Nephron progenitor cell (in vitro differentiated cells): ENCODE data around the gene PPFIBP2.

Experiments used
- DNase-seq: peaks from one replicate; pipeline ENCODE4 v3.0.0; 2021
- H3K27ac Mint-ChIP-seq: 2 replicates; pipeline ENCODE4 v1.8.0; 2021; ENCODE audit warnings: mild to moderate bottlenecking, moderate library complexity, mixed read lengths
- H3K27me3 Mint-ChIP-seq: 2 replicates; pipeline ENCODE4 v1.8.0; 2021; ENCODE audit warnings: mild to moderate bottlenecking, low read depth, mixed read lengths; ENCODE audit not compliant: poor library complexity
- H3K36me3 Mint-ChIP-seq: 2 replicates; pipeline ENCODE4 v1.8.0; 2021; ENCODE audit warnings: low read depth, mixed read lengths
- H3K4me1 Mint-ChIP-seq: 2 replicates; pipeline ENCODE4 v1.8.0; 2021; ENCODE audit warnings: mixed read lengths
- H3K4me3 Mint-ChIP-seq: 2 replicates; pipeline ENCODE4 v1.8.0; 2021; ENCODE audit warnings: mild to moderate bottlenecking, moderate library complexity, mixed read lengths
- H3K9me3 Mint-ChIP-seq: 2 replicates; pipeline ENCODE4 v1.8.0; 2021; ENCODE audit warnings: mild to moderate bottlenecking, moderate library complexity, mixed read lengths
- TF ChIP-seq, protein P1 (sequence below): fragments of 200-600 bp; sonication (generic); IDR thresholded peaks from 2 replicates; pipeline ENCODE4 v1.5.0; 2021; ENCODE audit warnings: antibody characterized with exemption

PPFIBP2 gene

DNA sequence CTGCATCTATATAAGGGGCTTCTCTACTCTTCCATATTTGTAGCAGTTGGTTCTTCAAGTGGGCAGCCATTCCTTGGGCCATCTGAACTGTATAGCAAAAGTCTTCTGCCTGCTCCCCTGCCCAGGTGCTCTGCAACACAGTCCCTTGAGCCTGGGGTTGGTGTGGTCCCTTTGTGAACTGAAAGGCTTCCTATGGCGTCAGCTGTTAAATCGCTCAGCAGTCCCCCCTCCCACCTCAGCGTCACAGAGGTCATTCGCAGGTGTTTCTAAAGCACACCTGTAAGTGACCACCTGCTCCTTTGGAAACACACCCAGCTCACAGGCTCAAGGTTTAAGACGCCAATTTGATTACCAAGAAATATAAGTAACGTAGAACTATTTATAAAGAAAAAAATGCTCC lies 122.6 kb downstream of the PPFIBP2 start:
- H3K27me3 Mint-ChIP-seq: no peaks in the 10 kb centered on the region
- no peaks in the 10 kb centered on the region for H3K9me3 Mint-ChIP-seq
- H3K27ac Mint-ChIP-seq: no peak overlapping the region
- no peak for DNase-seq
- peaks cover 5% of the 10 kb centered on the region for H3K4me1 Mint-ChIP-seq
- no peak overlapping the region for H3K4me3 Mint-ChIP-seq
- H3K36me3 Mint-ChIP-seq: peaks cover 55% of the 10 kb centered on the region
- TF ChIP-seq, protein P1, sequence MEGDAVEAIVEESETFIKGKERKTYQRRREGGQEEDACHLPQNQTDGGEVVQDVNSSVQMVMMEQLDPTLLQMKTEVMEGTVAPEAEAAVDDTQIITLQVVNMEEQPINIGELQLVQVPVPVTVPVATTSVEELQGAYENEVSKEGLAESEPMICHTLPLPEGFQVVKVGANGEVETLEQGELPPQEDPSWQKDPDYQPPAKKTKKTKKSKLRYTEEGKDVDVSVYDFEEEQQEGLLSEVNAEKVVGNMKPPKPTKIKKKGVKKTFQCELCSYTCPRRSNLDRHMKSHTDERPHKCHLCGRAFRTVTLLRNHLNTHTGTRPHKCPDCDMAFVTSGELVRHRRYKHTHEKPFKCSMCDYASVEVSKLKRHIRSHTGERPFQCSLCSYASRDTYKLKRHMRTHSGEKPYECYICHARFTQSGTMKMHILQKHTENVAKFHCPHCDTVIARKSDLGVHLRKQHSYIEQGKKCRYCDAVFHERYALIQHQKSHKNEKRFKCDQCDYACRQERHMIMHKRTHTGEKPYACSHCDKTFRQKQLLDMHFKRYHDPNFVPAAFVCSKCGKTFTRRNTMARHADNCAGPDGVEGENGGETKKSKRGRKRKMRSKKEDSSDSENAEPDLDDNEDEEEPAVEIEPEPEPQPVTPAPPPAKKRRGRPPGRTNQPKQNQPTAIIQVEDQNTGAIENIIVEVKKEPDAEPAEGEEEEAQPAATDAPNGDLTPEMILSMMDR: no peak

DNA sequence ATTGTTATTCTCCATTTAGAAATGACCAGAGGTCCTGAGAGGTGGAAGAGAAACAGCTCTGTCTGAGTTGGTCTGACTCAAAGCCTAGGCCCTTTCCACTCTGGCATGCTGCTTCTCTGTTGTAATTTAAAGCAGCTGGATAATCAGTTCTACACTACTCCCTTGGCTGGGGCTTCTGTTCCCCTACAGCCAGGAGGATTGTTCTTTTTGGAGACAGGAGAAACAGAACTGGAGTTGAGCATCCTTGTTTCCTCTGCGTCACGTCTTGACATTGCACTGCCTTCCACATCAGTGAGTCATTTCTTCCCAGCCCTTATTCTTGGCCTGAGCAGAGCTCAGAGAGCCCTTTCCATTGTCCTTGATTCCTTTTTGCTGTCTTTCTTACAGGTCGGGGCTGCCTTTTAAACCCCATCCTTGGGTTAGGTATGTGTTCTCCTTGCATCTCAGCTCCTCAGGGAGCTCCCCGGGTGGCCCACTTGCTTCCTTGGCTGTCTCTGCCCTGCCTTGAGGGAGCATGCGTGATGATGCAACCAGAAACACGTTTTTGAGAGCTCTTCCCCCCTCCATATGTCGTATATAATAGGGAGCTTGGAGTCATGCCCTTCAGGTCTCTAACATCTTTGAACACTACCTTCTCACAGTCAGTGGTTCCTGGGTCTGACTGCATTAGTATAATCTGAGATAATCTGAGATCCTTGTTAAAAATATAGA lies 123.8 kb downstream of the PPFIBP2 start:
- Mint-ChIP-seq H3K27me3 (no peaks in the 10 kb centered on the region), H3K36me3 (peaks cover 57% of the 10 kb centered on the region), H3K4me1 (peaks cover 11% of the 10 kb centered on the region), H3K4me3 (no peak overlapping the region), H3K27ac (no peak overlapping the region), H3K9me3 (no peaks in the 10 kb centered on the region)
- no peak for DNase-seq
- TF ChIP-seq, protein P1: no peak

DNA sequence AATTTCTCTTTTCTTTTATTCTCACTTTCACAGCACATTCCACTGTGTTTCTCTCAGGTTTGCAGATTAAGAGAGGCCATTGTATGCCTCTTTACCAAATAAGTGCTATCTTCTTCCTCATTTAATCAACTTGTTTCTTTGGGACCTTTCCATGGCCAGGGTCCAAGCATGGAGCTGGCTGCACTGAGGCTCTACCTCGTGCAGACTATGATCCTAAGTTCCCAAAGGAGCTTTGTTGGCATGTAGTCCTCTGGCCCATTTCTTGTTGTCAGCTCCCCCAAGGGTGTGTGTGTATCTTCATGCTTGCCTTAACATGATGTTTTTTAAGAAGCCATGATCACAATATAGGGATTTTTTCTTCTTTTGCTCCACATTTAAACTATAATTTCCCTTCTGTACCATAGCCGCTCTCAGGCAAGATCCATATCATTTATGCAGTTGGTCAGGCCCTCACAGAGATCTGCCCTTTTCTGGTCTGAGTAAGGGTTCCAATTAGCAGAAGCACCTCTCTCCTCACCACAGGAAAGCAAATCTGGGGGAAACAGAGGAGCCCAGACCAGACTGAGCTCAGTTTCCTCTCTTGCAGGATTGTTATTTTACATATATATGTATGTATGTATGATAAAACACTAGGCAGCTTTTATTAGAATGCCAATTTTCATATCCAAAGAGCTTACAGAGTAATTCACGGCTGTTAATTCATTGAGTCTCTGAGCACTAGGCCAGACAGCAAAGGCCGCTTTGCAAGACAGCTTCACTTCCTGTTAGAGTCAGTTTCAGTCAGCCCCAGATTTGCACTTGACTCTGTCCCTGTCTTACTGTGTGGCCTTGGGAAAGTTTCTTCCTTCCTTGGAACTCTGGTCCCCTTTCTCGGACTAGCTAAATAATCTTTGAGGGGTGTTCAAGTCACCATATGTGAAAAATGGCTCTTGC lies 125.2 kb downstream of the PPFIBP2 start:
- no peak for DNase-seq
- Mint-ChIP-seq H3K36me3 (peaks cover 63% of the 10 kb centered on the region), H3K4me3 (no peak overlapping the region), H3K9me3 (no peaks in the 10 kb centered on the region), H3K27me3 (no peaks in the 10 kb centered on the region), H3K4me1 (peaks cover 25% of the 10 kb centered on the region), H3K27ac (no peak overlapping the region)
- TF ChIP-seq, protein P1: no peak

DNA sequence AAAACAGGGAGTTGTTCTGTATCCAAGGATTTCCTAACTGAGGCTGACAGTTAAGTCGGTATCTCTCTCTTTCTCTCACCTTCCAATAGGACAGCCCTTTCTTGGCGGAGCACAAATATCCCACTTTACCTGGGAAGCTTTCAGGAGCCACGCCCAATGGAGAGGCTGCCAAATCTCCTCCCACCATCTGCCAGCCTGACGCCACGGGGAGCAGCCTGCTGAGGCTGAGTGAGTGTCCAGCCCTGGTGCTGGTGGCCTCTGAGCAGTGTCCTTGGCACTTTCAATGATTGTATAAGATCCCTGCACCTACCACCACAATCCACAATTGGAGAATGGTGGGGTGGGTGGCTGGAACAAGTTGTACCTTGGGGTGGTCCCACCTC lies 125.8 kb downstream of the PPFIBP2 start:
- no peak overlapping the region for H3K4me3 Mint-ChIP-seq
- peaks cover 63% of the 10 kb centered on the region for H3K36me3 Mint-ChIP-seq
- no peak for DNase-seq
- H3K27me3 Mint-ChIP-seq: no peaks in the 10 kb centered on the region
- H3K27ac Mint-ChIP-seq: no peak overlapping the region
- H3K4me1 Mint-ChIP-seq: peaks cover 30% of the 10 kb centered on the region
- TF ChIP-seq, protein P1: no peak
- no peaks in the 10 kb centered on the region for H3K9me3 Mint-ChIP-seq

DNA sequence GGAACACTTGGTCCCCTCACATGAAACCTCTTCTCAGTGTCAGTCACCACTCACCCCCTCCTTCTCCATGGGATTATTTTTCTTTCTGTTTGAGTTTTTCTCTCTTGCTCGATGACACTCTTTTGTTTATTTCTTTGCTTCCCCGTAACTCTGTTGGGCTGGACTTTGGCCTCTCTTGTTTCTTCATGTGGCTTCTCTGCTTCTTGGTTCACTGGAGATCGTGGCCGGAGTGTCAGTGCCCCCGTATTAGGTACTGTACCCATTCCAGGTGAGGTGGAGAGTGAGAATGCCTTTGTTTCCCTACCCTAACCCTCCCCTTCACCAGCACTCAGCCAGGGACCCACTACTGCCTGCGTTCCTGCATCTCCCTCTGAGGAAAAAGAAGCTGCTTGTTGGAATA lies 127.0 kb downstream of the PPFIBP2 start:
- Mint-ChIP-seq H3K4me3 (no peak overlapping the region), H3K27ac (no peak overlapping the region)

More for the DNA sequence above, 127.0 kb downstream of the PPFIBP2 start:
- Mint-ChIP-seq H3K4me1 (peaks cover 36% of the 10 kb centered on the region), H3K36me3 (peaks cover 64% of the 10 kb centered on the region), H3K27me3 (peaks cover 5% of the 10 kb centered on the region), H3K9me3 (no peaks in the 10 kb centered on the region)
- TF ChIP-seq, protein P1: no peak
- no peak for DNase-seq
